Measurements from ENCODE around the gene RIPPLY3. TPM values are rescaled to one million over a fixed set of nuclear protein-coding genes. Genes with fewer than 3 reads are reported as not detected.
"Not testable (repeated sequence)": the region's sequence is repeated elsewhere in the genome, so short reads cannot be mapped to it uniquely, and the experiment has no call there.

RIPPLY3 gene
- total and polyA plus RNA-seq, 7 donors, result not detected

GRCh38 chr21:36994501-36995158 is 11.9 kb upstream of the RIPPLY3 start:
- intact Hi-C loops (cut with DNase I), result loop anchor here in 1 of 2 donors (5.0 kb wide), 1 partner anchor 78 kb away; the partner anchor contains the start of genes PIGP and TTC3
- H3K27me3 ChIP-seq (ENCODE audit: insufficient read depth in 3 of 3, low read length in 2 of 3), result peaks cover 0 to 5% (median 4%) of the 10 kb centered on the region in 3 donors

GRCh38 chr21:36995285-36995684 is 11.2 kb upstream of the RIPPLY3 start:
- H3K4me3 ChIP-seq; H3K4me1 ChIP-seq; H3K36me3 ChIP-seq (ENCODE audit: insufficient read depth in 1 of 2, low read depth in 1 of 2); DNase-seq; intact Hi-C loops (cut with DNase I); H3K27ac ChIP-seq; ATAC-seq; H3K27me3 ChIP-seq (ENCODE audit: insufficient read depth in 3 of 3, low read length in 2 of 3); H3K9me3 ChIP-seq: not testable (repeated sequence)
- WGBS, 3 donors, result 92 to 96% (median 93%) methylated on average over 12 of the region's 12 CpGs

More at GRCh38 chr21:36994501-36995158, 11.9 kb upstream of the RIPPLY3 start:
- WGBS, 3 donors, result 35 to 38% (median 37%) methylated on average over 38 of the region's 38 CpGs
- H3K9me3 ChIP-seq, result no peaks in the 10 kb centered on the region
- ATAC-seq (no peak), DNase-seq (no peak)
- no peak overlapping the region for H3K27ac ChIP-seq
- no peaks in the 10 kb centered on the region for H3K4me1 ChIP-seq
- TF ChIP-seq CTCF (IDR thresholded peaks at IDR 0.05), result no peak
- H3K4me3 ChIP-seq, result no peak overlapping the region
- no peaks in the 10 kb centered on the region for H3K36me3 ChIP-seq (ENCODE audit: insufficient read depth in 1 of 2, low read depth in 1 of 2)

GRCh38 chr21:36999131-36999898 is 7.2 kb upstream of the RIPPLY3 start:
- Histone ChIP-seq H3K4me1 (no peaks in the 10 kb centered on the region), H3K4me3 (no peak overlapping the region), H3K27ac (no peak overlapping the region), H3K9me3 (no peaks in the 10 kb centered on the region), H3K27me3 (ENCODE audit: insufficient read depth in 3 of 3, low read length in 2 of 3) (peaks cover 0 to 5% (median 4%) of the 10 kb centered on the region in 3 donors), H3K36me3 (ENCODE audit: insufficient read depth in 1 of 2, low read depth in 1 of 2) (no peaks in the 10 kb centered on the region)
- WGBS, 3 donors, result 85 to 90% (median 86%) methylated on average over 11 of the region's 11 CpGs
- no peak for ATAC-seq
- DNase-seq, result no peak
- intact Hi-C loops (cut with DNase I), result no loop called here
- TF ChIP-seq CTCF (IDR thresholded peaks at IDR 0.05), result no peak

- Histone ChIP-seq H3K4me1 (no peaks in the 10 kb centered on the region), H3K27ac (no peak overlapping the region), H3K27me3 (ENCODE audit: insufficient read depth in 3 of 3, low read length in 2 of 3) (peaks cover 0 to 1% (median 0%) of the 10 kb centered on the region in 3 donors), H3K36me3 (ENCODE audit: insufficient read depth in 1 of 2, low read depth in 1 of 2) (no peaks in the 10 kb centered on the region), H3K9me3 (no peaks in the 10 kb centered on the region), H3K4me3 (no peak overlapping the region)
- DNase-seq (no peak), ATAC-seq (no peak)
- WGBS, 3 donors, result 83 to 85% (median 84%) methylated on average over 4 of the region's 4 CpGs
- no peak for TF ChIP-seq CTCF (IDR thresholded peaks at IDR 0.05)
- intact Hi-C loops (cut with DNase I), result no loop called here
Observed at GRCh38 chr21:37000381-37000780, 6.1 kb upstream of the RIPPLY3 start.

- no peaks in the 10 kb centered on the region for H3K9me3 ChIP-seq
- DNase-seq (no peak), ATAC-seq (no peak)
- no peak overlapping the region for H3K4me3 ChIP-seq
- no peaks in the 10 kb centered on the region for H3K36me3 ChIP-seq (ENCODE audit: insufficient read depth in 1 of 2, low read depth in 1 of 2)
- intact Hi-C loops (cut with DNase I), result no loop called here
- no peaks in the 10 kb centered on the region for H3K4me1 ChIP-seq
- peaks cover 0 to 11% (median 7%) of the 10 kb centered on the region in 3 donors for H3K27me3 ChIP-seq (ENCODE audit: insufficient read depth in 3 of 3, low read length in 2 of 3)
- 45 to 70% (median 59%) methylated on average over 3 of the region's 3 CpGs for WGBS, 3 donors
- no peak overlapping the region for H3K27ac ChIP-seq
- no peak for TF ChIP-seq CTCF (IDR thresholded peaks at IDR 0.05)
Observed at GRCh38 chr21:37001441-37001840, 5.1 kb upstream of the RIPPLY3 start.

GRCh38 chr21:37002851-37003250 is 3.7 kb upstream of the RIPPLY3 start:
- H3K4me3 ChIP-seq; ATAC-seq; intact Hi-C loops (cut with DNase I); H3K4me1 ChIP-seq; H3K9me3 ChIP-seq; H3K27ac ChIP-seq; H3K36me3 ChIP-seq (ENCODE audit: insufficient read depth in 1 of 2, low read depth in 1 of 2); DNase-seq: not testable (repeated sequence)
- WGBS, 3 donors, result 83 to 88% (median 87%) methylated on average over 12 of the region's 12 CpGs
- H3K27me3 ChIP-seq (ENCODE audit: insufficient read depth in 3 of 3, low read length in 2 of 3), result peaks cover 0 to 25% (median 16%) of the 10 kb centered on the region in 3 donors

- H3K9me3 ChIP-seq; H3K4me1 ChIP-seq; H3K27ac ChIP-seq; ATAC-seq; H3K4me3 ChIP-seq; DNase-seq; intact Hi-C loops (cut with DNase I); H3K36me3 ChIP-seq (ENCODE audit: insufficient read depth in 1 of 2, low read depth in 1 of 2): not testable (repeated sequence)
- H3K27me3 ChIP-seq (ENCODE audit: insufficient read depth in 3 of 3, low read length in 2 of 3), result peaks cover 0 to 34% (median 20%) of the 10 kb centered on the region in 3 donors
- 60 to 88% (median 84%) methylated on average over 3 of the region's 3 CpGs for WGBS, 3 donors
Observed at GRCh38 chr21:37003917-37004316, 2.6 kb upstream of the RIPPLY3 start.
